Measurements from ENCODE around the gene PCDHA11. TPM values are rescaled to one million over a fixed set of nuclear protein-coding genes. Genes with fewer than 3 reads are reported as not detected.
"Not testable (repeated sequence)": the region's sequence is repeated elsewhere in the genome, so short reads cannot be mapped to it uniquely, and the experiment has no call there.

Gene PCDHA11
- 38.8 TPM for total RNA-seq

GRCh38 chr5:140868721-140869554 is at the start of gene PCDHA11:
Gene PCDHA11 (plus strand): TSS chr5:140868957. CDS start chr5:140869104, 147 bp downstream.
- DNase-seq = no peak

GRCh38 chr5:140821375-140822280 is 47.1 kb upstream of the PCDHA11 start, which contains the start of gene PCDHA5:
Gene PCDHA5 (plus strand): TSS chr5:140821613.
- DNase-seq = no peak

- no peak for DNase-seq
Measured at GRCh38 chr5:140822281-140822629, 46.5 kb upstream of the PCDHA11 start.

- not testable (repeated sequence) for DNase-seq
Measured at GRCh38 chr5:140822969-140823368, 45.8 kb upstream of the PCDHA11 start.

GRCh38 chr5:140823475-140823874 is 45.3 kb upstream of the PCDHA11 start:
- DNase-seq = no peak

GRCh38 chr5:140827704-140828361 is 40.9 kb upstream of the PCDHA11 start, which contains the start of gene PCDHA6:
Gene PCDHA6 (plus strand): TSS chr5:140827960. CDS start chr5:140828092, 132 bp downstream.
- no peak for DNase-seq

- no peak for DNase-seq
Measured at GRCh38 chr5:140828362-140828737, 40.4 kb upstream of the PCDHA11 start.

- not testable (repeated sequence) for DNase-seq
Measured at GRCh38 chr5:140829511-140830501, 39.0 kb upstream of the PCDHA11 start.

- no peak for DNase-seq
Measured at GRCh38 chr5:140833993-140834392, 34.8 kb upstream of the PCDHA11 start, which contains the start of gene PCDHA7. Gene PCDHA7 (plus strand): TSS chr5:140834269. CDS start chr5:140834384, 115 bp downstream.

- DNase-seq = not testable (repeated sequence)
Measured at GRCh38 chr5:140834439-140835008, 34.2 kb upstream of the PCDHA11 start.

GRCh38 chr5:140835622-140836510 is 32.9 kb upstream of the PCDHA11 start:
- DNase-seq = no peak

GRCh38 chr5:140840978-140841962 is 27.5 kb upstream of the PCDHA11 start, which contains the start of gene PCDHA8:
Gene PCDHA8 (plus strand): TSS chr5:140841187. CDS start chr5:140841322, 135 bp downstream.
- no peak for DNase-seq

GRCh38 chr5:140842798-140843733 is 25.7 kb upstream of the PCDHA11 start:
- DNase-seq = no peak

- DNase-seq = not testable (repeated sequence)
Measured at GRCh38 chr5:140848139-140849102, 20.3 kb upstream of the PCDHA11 start, which contains the start of gene PCDHA9. Gene PCDHA9 (plus strand): TSS chr5:140848382. CDS start chr5:140848496, 114 bp downstream.

GRCh38 chr5:140849831-140850634 is 18.7 kb upstream of the PCDHA11 start:
- DNase-seq = not testable (repeated sequence)

All from occipital lobe (tissue), 2 donors.